Measurements from ENCODE around the gene ZCCHC7.

Gene ZCCHC7

DNA sequence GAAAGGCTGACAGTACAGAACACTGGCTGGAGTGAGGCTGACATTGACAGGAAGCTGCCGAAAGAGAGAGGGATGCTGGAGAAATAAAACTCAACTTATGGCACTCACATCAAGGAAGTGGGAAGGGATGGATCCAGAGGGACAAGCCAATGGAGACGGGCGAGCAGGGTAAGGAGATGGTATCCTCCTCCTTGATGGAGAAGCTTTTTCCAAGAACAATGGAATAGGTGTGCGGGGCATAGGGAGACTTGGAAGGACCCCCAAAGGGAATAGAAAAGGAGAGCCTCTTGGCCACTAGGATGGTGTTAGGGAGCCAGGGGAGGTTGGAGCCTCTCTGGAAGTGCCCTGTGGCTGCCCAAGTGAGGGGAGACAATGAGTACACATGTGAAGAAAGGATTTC, 243.8 kb downstream of the ZCCHC7 start:
- no peak for DNase-seq (ENCODE audit: extremely low read depth, low read depth)
- H3K4me3 ChIP-seq (replicated peaks; ENCODE audit: low read depth, low read length): no peak overlapping the region
- TF ChIP-seq CTCF (IDR thresholded peaks at IDR 0.05; ENCODE audit: low read depth, low read length, missing control alignments): no peak

GRCh38 chr9:37364751-37365360, 244.5 kb downstream of the ZCCHC7 start:
- DNase-seq (ENCODE audit: extremely low read depth, low read depth): no peak
- no peak overlapping the region for H3K4me3 ChIP-seq (replicated peaks; ENCODE audit: low read depth, low read length)
- TF ChIP-seq CTCF (IDR thresholded peaks at IDR 0.05; ENCODE audit: low read depth, low read length, missing control alignments): peak; percentile 26

GRCh38 chr9:37369671-37370070, 249.3 kb downstream of the ZCCHC7 start:
- DNase-seq (ENCODE audit: extremely low read depth, low read depth): no peak
- H3K4me3 ChIP-seq (replicated peaks; ENCODE audit: low read depth, low read length): no peak overlapping the region
- no peak for TF ChIP-seq CTCF (IDR thresholded peaks at IDR 0.05; ENCODE audit: low read depth, low read length, missing control alignments)

- no peak for TF ChIP-seq CTCF (IDR thresholded peaks at IDR 0.05; ENCODE audit: low read depth, low read length, missing control alignments)
- DNase-seq (ENCODE audit: extremely low read depth, low read depth): no peak
- no peak overlapping the region for H3K4me3 ChIP-seq (replicated peaks; ENCODE audit: low read depth, low read length)
These were observed 249.9 kb downstream of the ZCCHC7 start for GRCh38 chr9:37370282-37370681.

DNA sequence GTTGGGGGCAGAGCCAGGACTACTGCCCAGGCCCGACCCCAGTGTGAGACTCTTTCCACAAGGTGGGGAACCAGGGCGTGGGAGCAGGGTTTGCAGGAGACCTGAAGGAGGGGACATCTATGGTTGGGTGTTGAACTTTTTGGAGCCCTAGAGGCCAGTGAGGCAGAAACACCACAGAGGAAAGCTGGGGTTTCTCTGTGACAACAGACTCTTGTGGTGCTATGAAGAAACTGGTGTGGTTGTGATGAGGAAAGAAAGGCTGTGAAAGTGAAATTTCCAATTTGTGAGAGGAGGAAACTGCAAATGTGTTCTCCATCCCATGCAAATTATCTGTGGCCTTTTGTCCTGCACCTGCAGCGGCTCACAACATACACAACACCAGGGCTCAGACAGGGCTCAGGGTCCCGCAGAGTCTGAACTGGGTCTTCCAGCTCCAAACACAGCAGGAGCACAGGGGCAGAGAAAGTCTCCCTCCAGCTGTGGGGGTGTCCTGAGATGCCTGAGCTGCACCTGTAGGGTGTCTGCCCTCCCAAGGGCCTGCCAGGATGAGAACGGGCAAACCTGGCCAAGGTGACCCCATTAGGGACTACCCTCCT, 250.7 kb downstream of the ZCCHC7 start:
- DNase-seq (ENCODE audit: extremely low read depth, low read depth): no peak
- H3K4me3 ChIP-seq (replicated peaks; ENCODE audit: low read depth, low read length): no peak overlapping the region
- TF ChIP-seq CTCF (IDR thresholded peaks at IDR 0.05; ENCODE audit: low read depth, low read length, missing control alignments): no peak

GRCh38 chr9:37371565-37372464, 251.4 kb downstream of the ZCCHC7 start:
- DNase-seq (ENCODE audit: extremely low read depth, low read depth): no peak
- H3K4me3 ChIP-seq (replicated peaks; ENCODE audit: low read depth, low read length): no peak overlapping the region

More at GRCh38 chr9:37371565-37372464, 251.4 kb downstream of the ZCCHC7 start:
- TF ChIP-seq CTCF (IDR thresholded peaks at IDR 0.05; ENCODE audit: low read depth, low read length, missing control alignments): no peak
